Thyroid gland (tissue), 4 donors: ENCODE data around the gene RBM5.

Source experiments
- POLR2A ChIP-seq, 2 donors: fragments of 450-650 bp; IDR thresholded peaks; one replicate each; pipeline ENCODE4 v1.6.1; 2017; ENCODE audit warnings: antibody characterized with exemption in 2 of 2, mild to moderate bottlenecking in 2 of 2, moderate library complexity in 1 of 2
- TF ChIP-seq, protein P1 (sequence below), 6 experiments: fragments of 200-600 bp in 3 of 6; fragments of 450-650 bp in 3 of 6; sonication (generic) in 3 of 6; IDR thresholded peaks; one replicate each; pipeline ENCODE4 v1.5.1; 2016 to 2019; ENCODE audit warnings: antibody characterized with exemption in 6 of 6, mild to moderate bottlenecking in 2 of 6, inconsistent platforms in 1 of 6, moderate library complexity in 1 of 6

DNA sequence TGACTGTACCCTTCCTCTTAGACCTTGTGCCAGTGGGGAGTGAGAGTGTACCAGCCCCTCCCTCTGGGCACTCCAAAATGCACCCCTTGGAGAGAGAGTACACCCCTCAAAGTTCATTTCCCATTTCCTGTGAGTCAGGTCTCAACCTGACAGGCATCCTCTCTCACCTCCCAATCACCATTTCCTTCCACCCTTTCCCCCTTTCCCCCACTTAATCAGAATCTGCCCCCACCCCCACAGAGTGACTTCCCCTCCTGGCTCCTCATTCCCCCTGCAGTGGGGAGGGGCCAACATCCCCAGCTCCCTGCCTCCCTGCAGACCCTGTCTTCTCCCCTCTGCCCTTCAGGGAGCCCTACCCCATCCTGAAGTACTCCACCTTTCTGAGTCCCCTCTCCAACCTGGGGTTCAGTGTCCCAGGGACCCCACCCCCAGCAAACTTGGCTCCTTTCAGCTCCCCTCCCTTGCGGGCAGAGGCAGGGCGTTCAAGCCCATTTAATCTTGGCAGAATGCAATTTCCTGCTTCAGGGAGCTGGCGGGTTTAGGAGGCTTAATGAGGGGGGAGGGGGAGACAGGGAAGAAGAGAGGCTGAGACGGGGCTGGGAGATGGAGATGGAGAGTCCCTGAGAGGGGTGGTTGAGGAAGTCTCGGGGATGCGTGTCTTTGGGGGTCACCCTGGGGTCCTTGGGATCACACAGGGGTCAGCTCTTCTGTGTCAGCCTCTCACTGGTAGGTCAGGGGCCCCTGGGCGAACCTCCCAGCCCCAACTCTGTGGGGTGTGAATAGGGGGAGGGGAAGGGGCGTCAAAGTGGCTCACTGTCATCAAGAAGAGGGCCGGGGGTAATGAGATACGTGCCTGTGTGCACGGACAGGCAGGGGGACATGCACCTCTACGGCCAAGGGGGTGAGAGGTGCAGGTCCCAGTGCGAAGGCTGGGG lies 49.8 kb downstream of the RBM5 start:
- TF ChIP-seq, protein P1, sequence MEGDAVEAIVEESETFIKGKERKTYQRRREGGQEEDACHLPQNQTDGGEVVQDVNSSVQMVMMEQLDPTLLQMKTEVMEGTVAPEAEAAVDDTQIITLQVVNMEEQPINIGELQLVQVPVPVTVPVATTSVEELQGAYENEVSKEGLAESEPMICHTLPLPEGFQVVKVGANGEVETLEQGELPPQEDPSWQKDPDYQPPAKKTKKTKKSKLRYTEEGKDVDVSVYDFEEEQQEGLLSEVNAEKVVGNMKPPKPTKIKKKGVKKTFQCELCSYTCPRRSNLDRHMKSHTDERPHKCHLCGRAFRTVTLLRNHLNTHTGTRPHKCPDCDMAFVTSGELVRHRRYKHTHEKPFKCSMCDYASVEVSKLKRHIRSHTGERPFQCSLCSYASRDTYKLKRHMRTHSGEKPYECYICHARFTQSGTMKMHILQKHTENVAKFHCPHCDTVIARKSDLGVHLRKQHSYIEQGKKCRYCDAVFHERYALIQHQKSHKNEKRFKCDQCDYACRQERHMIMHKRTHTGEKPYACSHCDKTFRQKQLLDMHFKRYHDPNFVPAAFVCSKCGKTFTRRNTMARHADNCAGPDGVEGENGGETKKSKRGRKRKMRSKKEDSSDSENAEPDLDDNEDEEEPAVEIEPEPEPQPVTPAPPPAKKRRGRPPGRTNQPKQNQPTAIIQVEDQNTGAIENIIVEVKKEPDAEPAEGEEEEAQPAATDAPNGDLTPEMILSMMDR (IDR thresholded peaks at IDR 0.05): peak in 1 of 6 experiments; percentile 17
- TF ChIP-seq POLR2A (IDR thresholded peaks at IDR 0.05): no peak
